PFSK-1 (cell line): ENCODE results near the gene ZPBP.

ENCODE experiments used
- POLR2AphosphoS5 ChIP-seq: IDR thresholded peaks from 2 replicates; pipeline ENCODE4 v1.6.1; 2012; ENCODE audit warnings: low read depth, mild to moderate bottlenecking, control low read depth, low read length, moderate library complexity
- REST ChIP-seq, 2 experiments: IDR thresholded peaks; 2 replicates each; pipeline versions ENCODE4 v1.6.1 to v1.8.0; 2011 to 2012; ENCODE audit warnings: low read depth in 2 of 2, low read length in 2 of 2, control low read depth in 1 of 2, inconsistent platforms in 1 of 2, mild to moderate bottlenecking in 1 of 2, moderate library complexity in 1 of 2; ENCODE audit not compliant: insufficient read depth in 1 of 2
- SIN3A ChIP-seq: IDR thresholded peaks from 2 replicates; pipeline ENCODE4 v1.6.1; 2012; ENCODE audit warnings: mild to moderate bottlenecking, low read length, moderate library complexity, borderline replicate concordance; ENCODE audit not compliant: insufficient read depth
- TAF1 ChIP-seq: IDR thresholded peaks from 2 replicates; pipeline ENCODE4 v1.6.1; 2012; ENCODE audit warnings: low read length, control low read depth, borderline replicate concordance; ENCODE audit not compliant: insufficient read depth

GRCh38 chr7:49894543-49894942 is 198.5 kb downstream of the ZPBP start:
- TF ChIP-seq TAF1, result no peak
- TF ChIP-seq POLR2AphosphoS5, result no peak
- TF ChIP-seq REST (IDR thresholded peaks at IDR 0.05; ENCODE audit: insufficient read depth in 1 of 2, low read depth in 2 of 2, low read length in 2 of 2), result no peak
- TF ChIP-seq SIN3A, result no peak
